Tibial artery (tissue), 4 donors: ENCODE measurements around the gene CCL1.

Experiments
- DNase-seq, 2 donors: peaks; one replicate each; pipeline ENCODE4 v3.0.0-alpha.2; 2019
- H3K27ac ChIP-seq, 2 donors: fragments of 200-600 bp; sonication (generic) in 1 of 2; 1 replicate in 1 of 2; 2 replicates in 1 of 2; pipeline ENCODE4 v1.5.1; 2018 to 2019; ENCODE audit warnings: mild to moderate bottlenecking in 1 of 2
- H3K27me3 ChIP-seq, 2 donors: fragments of 200-600 bp; sonication (generic) in 1 of 2; one replicate each; pipeline versions ENCODE4 v1.5.1 to v1.6.0; 2016 to 2019
- H3K36me3 ChIP-seq, 3 donors: fragments of 200-600 bp; sonication (generic) in 2 of 3; one replicate each; pipeline ENCODE4 v1.5.1; 2016 to 2019; ENCODE audit warnings: mild to moderate bottlenecking in 2 of 3
- H3K4me1 ChIP-seq, 4 donors: fragments of 200-600 bp; sonication (generic) in 2 of 4; 1 replicate in 3 of 4; 2 replicates in 1 of 4; pipeline ENCODE4 v1.5.1; 2016 to 2019
- H3K4me3 ChIP-seq, 2 donors: fragments of 200-600 bp; sonication (generic) in 1 of 2; 1 replicate in 1 of 2; 2 replicates in 1 of 2; pipeline ENCODE4 v1.5.1; 2018 to 2019; ENCODE audit warnings: mild to moderate bottlenecking in 2 of 2
- H3K9me3 ChIP-seq, 3 donors: fragments of 200-600 bp; sonication (generic) in 1 of 3; one replicate each; pipeline ENCODE4 v1.5.1; 2016 to 2019
- CTCF ChIP-seq, 2 experiments: fragments of 200-600 bp in 1 of 2; fragments of 450-650 bp in 1 of 2; IDR thresholded peaks; one replicate each; pipeline ENCODE4 v1.5.1; 2017 to 2019; ENCODE audit warnings: antibody characterized with exemption in 2 of 2, mild to moderate bottlenecking in 1 of 2, moderate library complexity in 1 of 2
- intact Hi-C: fragments of 100-400 bp; cut with DNase I; formaldehyde crosslinking; loops from one replicate; pipeline ENCODE4 v1.15.0; 2023; ENCODE audit warnings: low total_unique reads

The CCL1 gene

GRCh38 chr17:34321964-34322363, 41.1 kb downstream of the CCL1 start:
- Histone ChIP-seq H3K36me3 (no peaks in the 10 kb centered on the region), H3K9me3 (no peaks in the 10 kb centered on the region), H3K4me1 (peaks cover 0 to 27% (median 8%) of the 10 kb centered on the region in 4 donors), H3K27me3 (no peaks in the 10 kb centered on the region), H3K27ac (peak overlapping the region; percentile 72), H3K4me3 (no peak overlapping the region)
- no peak for TF ChIP-seq CTCF (IDR thresholded peaks at IDR 0.05)
- DNase-seq, result peak in 1 of 2 donors; percentile 31
- intact Hi-C loops, result no loop called here

- Histone ChIP-seq H3K27ac (no peak within 1 kb of the TSS), H3K4me3 (no peak within 1 kb of the TSS), H3K4me1 (peaks cover 0 to 43% (median 19%) of the 10 kb centered on the region in 4 donors), H3K27me3 (no peaks in the 10 kb centered on the region), H3K9me3 (no peaks in the 10 kb centered on the region), H3K36me3 (no peaks in the 10 kb centered on the region)
- DNase-seq, result no peak
- intact Hi-C loops, result no loop called here
- no peak for TF ChIP-seq CTCF (IDR thresholded peaks at IDR 0.05)
Measured at GRCh38 chr17:34319039-34319483, 44.0 kb downstream of the CCL1 start, which contains the start of gene CCL8. TSS of gene CCL8 (plus strand) at chr17:34319435. CDS start at chr17:34319502, 67 bp downstream.

- intact Hi-C loops, result no loop called here
- DNase-seq, result no peak
Measured at GRCh38 chr17:34318474-34318873, 44.6 kb downstream of the CCL1 start.

GRCh38 chr17:34314279-34314678, 48.8 kb downstream of the CCL1 start:
- Histone ChIP-seq H3K36me3 (no peaks in the 10 kb centered on the region), H3K9me3 (no peaks in the 10 kb centered on the region), H3K27me3 (no peaks in the 10 kb centered on the region), H3K27ac (peak overlapping the region; percentile 52 to 70), H3K4me3 (peak overlapping the region in 1 of 2 donors; percentile 1), H3K4me1 (peaks cover 0 to 32% (median 17%) of the 10 kb centered on the region in 4 donors)
- no peak for TF ChIP-seq CTCF (IDR thresholded peaks at IDR 0.05)
- intact Hi-C loops, result no loop called here
- peak; percentile 52 to 76 for DNase-seq

More at GRCh38 chr17:34318474-34318873, 44.6 kb downstream of the CCL1 start:
- Histone ChIP-seq H3K27me3 (no peaks in the 10 kb centered on the region), H3K4me3 (no peak overlapping the region), H3K4me1 (peaks cover 0 to 49% (median 25%) of the 10 kb centered on the region in 4 donors), H3K36me3 (no peaks in the 10 kb centered on the region), H3K9me3 (no peaks in the 10 kb centered on the region), H3K27ac (no peak overlapping the region)
- TF ChIP-seq CTCF (IDR thresholded peaks at IDR 0.05), result no peak

- intact Hi-C loops, result no loop called here
- Histone ChIP-seq H3K27me3 (no peaks in the 10 kb centered on the region), H3K36me3 (no peaks in the 10 kb centered on the region), H3K4me3 (no peak overlapping the region), H3K27ac (peak overlapping the region in 1 of 2 donors; percentile 70), H3K4me1 (peaks cover 0 to 26% (median 17%) of the 10 kb centered on the region in 4 donors), H3K9me3 (no peaks in the 10 kb centered on the region)
- DNase-seq, result no peak
- no peak for TF ChIP-seq CTCF (IDR thresholded peaks at IDR 0.05)
Measured at GRCh38 chr17:34313164-34313563, 49.9 kb downstream of the CCL1 start.

- DNase-seq, result no peak
- Histone ChIP-seq H3K4me1 (peaks cover 0 to 37% (median 20%) of the 10 kb centered on the region in 4 donors), H3K4me3 (no peak overlapping the region), H3K36me3 (no peaks in the 10 kb centered on the region), H3K27me3 (no peaks in the 10 kb centered on the region), H3K27ac (no peak overlapping the region), H3K9me3 (no peaks in the 10 kb centered on the region)
- no peak for TF ChIP-seq CTCF (IDR thresholded peaks at IDR 0.05)
- intact Hi-C loops, result no loop called here
Measured at GRCh38 chr17:34312080-34312479, 51.0 kb downstream of the CCL1 start.
